ENCODE data around the gene HNRNPC.

Gene HNRNPC

GRCh38 chr14:21268617-21269251 is 508 bp downstream of the HNRNPC start:
- H3K4me3 ChIP-seq (ENCODE audit: low read depth, low read length) = peak overlapping the region; percentile 93
- peak; percentile 65 for DNase-seq (ENCODE audit: low read depth, low spot score)
- TF ChIP-seq CTCF (IDR thresholded peaks at IDR 0.05; ENCODE audit: low read depth, low read length) = no peak

GRCh38 chr14:21267886-21268616 is 1.2 kb downstream of the HNRNPC start:
- TF ChIP-seq CTCF (IDR thresholded peaks at IDR 0.05; ENCODE audit: low read depth, low read length) = no peak
- in situ Hi-C loops (cut with HindIII; ENCODE audit: low sequenced_read_pairs) = no loop called here
- H3K4me3 ChIP-seq (ENCODE audit: low read depth, low read length) = peak overlapping the region; percentile 93
- no peak for DNase-seq (ENCODE audit: low read depth, low spot score)

More at GRCh38 chr14:21268617-21269251, 508 bp downstream of the HNRNPC start:
- in situ Hi-C loops (cut with HindIII; ENCODE audit: low sequenced_read_pairs) = no loop called here

GRCh38 chr14:21267431-21267845 is 1.8 kb downstream of the HNRNPC start:
- in situ Hi-C loops (cut with HindIII; ENCODE audit: low sequenced_read_pairs) = no loop called here
- H3K4me3 ChIP-seq (ENCODE audit: low read depth, low read length) = peak overlapping the region; percentile 93
- no peak for DNase-seq (ENCODE audit: low read depth, low spot score)
- no peak for TF ChIP-seq CTCF (IDR thresholded peaks at IDR 0.05; ENCODE audit: low read depth, low read length)

- DNase-seq (ENCODE audit: low read depth, low spot score) = peak; percentile 88
- TF ChIP-seq CTCF (IDR thresholded peaks at IDR 0.05; ENCODE audit: low read depth, low read length) = no peak
- in situ Hi-C loops (cut with HindIII; ENCODE audit: low sequenced_read_pairs) = no loop called here
- H3K4me3 ChIP-seq (ENCODE audit: low read depth, low read length) = no peak overlapping the region
Observed at GRCh38 chr14:21264025-21264801, 5.0 kb downstream of the HNRNPC start.

- in situ Hi-C loops (cut with HindIII; ENCODE audit: low sequenced_read_pairs) = no loop called here
- H3K4me3 ChIP-seq (ENCODE audit: low read depth, low read length) = no peak overlapping the region
- DNase-seq (ENCODE audit: low read depth, low spot score) = no peak
- TF ChIP-seq CTCF (IDR thresholded peaks at IDR 0.05; ENCODE audit: low read depth, low read length) = no peak
Observed at GRCh38 chr14:21263284-21264024, 5.8 kb downstream of the HNRNPC start.

GRCh38 chr14:21262410-21262809 is 6.8 kb downstream of the HNRNPC start:
- in situ Hi-C loops (cut with HindIII; ENCODE audit: low sequenced_read_pairs) = no loop called here
- H3K4me3 ChIP-seq (ENCODE audit: low read depth, low read length) = no peak overlapping the region
- no peak for DNase-seq (ENCODE audit: low read depth, low spot score)
- TF ChIP-seq CTCF (IDR thresholded peaks at IDR 0.05; ENCODE audit: low read depth, low read length) = no peak

Data from astrocyte of the spinal cord (primary cell).